KBM-7 (cell line): ENCODE results near the gene BARHL1.

Experiments used
- DNase-seq: peaks from one replicate; pipeline ENCODE4 v3.0.0-alpha.2; 2015
- in situ Hi-C: fragments of 300-500 bp; cut with MboI; formaldehyde crosslinking; loops from 2 replicates; pipeline ENCODE4 v1.14.3; 2020; ENCODE audit warnings: low sequenced_read_pairs, low pct_unique_long_range_greater_than_20kb, mixed read lengths

Gene BARHL1

GRCh38 chr9:132582276-132582785, at the start of gene BARHL1:
BARHL1 (plus strand) TSS chr9:132582606; CDS start chr9:132582798, 192 bp downstream.
- in situ Hi-C loops: no loop called here
- no peak for DNase-seq

- DNase-seq: no peak
- in situ Hi-C loops: no loop called here
These were observed 47.6 kb upstream of the BARHL1 start for GRCh38 chr9:132534832-132535231.

- in situ Hi-C loops: no loop called here
- DNase-seq: no peak
These were observed 46.3 kb upstream of the BARHL1 start for GRCh38 chr9:132536124-132536523.

DNA sequence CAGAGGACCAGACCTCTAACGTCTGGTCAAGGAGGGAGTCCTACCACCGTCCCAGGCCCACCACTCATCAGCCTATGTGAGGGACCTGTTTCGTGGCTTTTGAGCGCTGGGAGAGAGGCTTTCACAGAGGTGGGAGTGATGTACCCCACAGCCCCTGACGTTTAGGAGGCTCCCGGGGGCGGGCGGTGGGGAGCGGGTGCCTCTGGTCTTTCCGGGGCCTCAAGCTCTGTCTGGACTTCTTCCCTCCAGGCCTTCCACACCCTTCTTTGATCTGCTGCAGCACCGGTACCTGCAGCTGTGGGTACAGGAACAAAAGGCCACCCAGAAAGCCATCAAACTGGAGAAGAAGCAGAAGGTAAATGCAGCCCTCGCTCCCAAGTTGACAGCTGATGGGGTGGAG, 45.1 kb upstream of the BARHL1 start:
- DNase-seq: no peak

DNA sequence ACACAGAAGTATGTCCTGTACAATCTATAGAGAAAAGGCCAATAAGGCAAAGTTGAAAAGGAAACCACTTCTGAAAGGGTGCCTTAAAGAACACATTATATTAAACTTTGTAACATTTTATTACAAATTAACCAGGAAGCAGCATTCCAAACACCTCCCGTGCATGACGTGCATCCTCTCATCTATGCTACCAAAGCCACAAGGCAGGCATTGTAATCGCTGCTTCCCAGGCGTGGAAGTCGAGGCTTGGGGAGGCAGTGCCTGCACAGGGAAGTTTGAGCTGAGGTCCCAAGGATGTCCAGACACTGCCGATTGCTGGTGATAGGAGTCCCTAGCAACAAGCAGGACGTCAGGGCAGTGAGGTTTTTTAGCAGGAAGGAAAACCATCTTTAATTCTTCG, 44.3 kb upstream of the BARHL1 start:
- in situ Hi-C loops: no loop called here

More for the DNA sequence above, 45.1 kb upstream of the BARHL1 start:
- in situ Hi-C loops: no loop called here

GRCh38 chr9:132539096-132539495, 43.3 kb upstream of the BARHL1 start:
- in situ Hi-C loops: no loop called here

More for the DNA sequence above, 44.3 kb upstream of the BARHL1 start:
- DNase-seq: no peak

DNA sequence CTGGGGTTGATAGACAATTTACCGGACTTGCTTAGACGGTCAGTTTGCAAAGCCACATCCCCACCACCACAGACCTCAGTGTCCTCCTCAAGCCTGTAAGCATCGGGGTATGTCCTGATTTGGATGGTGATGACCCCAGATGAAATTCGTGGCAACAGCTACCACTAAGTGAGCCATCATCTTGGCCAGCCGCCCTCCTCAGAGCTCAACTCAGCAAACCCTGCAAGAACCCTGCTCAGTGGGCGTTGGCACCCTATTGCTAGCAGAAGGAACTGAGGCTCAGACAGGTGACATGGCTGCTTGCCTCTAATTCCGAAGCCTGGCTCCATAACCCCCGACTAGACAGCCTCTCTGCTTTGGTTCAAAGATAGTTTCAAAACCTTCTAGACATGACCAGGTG, 41.4 kb upstream of the BARHL1 start:
- DNase-seq: no peak
- in situ Hi-C loops: no loop called here

More at GRCh38 chr9:132539096-132539495, 43.3 kb upstream of the BARHL1 start:
- no peak for DNase-seq

DNA sequence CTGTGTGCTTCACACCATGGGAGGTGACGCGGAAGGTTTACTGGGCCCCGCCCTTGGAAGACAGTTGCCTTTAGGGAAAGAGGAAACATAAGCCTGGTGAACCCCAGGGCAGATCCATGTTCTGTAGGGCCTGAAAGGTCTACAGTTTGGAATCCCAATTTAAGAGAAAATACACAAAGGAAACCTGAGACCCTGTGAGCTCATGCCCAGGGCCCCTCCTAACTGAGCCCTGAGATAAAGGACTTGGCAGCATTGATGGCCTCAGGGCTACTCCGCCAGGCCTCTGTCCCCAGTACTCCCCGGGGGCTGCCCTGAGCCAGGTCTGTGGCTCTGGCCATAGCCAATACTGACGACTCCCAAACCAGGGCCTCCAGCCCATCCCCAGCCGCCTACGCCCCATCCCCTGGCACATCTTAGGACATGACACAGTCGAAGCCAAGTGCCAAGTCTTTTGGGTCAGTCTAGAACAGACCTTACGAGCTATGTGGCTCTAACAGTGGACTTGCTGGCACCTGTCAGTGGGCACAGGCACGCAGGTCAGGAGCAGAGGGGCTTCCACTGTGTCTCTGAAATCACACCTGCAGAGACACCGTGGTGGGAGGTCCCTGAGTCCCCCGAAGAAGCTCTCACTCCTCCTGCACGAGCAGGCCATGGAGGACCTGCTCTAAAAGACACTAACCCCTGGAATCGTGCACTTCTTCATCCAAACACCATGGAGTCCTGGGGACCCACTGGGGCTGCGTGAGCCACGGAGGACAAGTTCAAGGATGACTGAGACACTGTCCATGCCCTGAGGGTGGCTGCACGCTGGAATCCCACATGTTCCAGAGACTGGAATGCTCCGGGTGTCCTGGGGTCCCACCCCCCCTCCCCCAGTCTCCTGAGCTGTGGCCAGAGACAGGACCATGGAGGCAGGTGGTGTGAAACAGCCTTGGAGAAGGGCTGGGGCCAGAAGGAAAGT, 40.3 kb upstream of the BARHL1 start:
- in situ Hi-C loops: no loop called here
- DNase-seq: no peak

DNA sequence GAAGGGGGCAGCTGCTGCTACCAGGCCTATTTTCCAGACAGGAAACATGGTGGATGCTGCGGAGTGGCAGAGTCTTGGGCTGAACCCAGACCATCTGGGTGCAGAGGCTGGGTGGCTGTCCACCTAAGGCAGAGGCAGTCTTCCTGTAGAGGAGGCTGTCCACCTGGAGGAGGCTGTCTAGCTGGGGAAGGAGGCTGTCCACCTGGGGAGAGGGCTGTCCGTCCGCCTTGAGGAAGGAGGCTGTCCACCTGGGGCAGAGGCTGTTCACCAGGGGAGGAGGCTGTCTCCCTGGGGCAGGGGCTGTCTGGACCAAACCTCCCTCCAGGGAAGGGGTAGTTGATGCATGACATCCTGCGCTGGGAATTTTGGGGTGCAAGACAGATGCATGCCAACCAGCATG, 39.2 kb upstream of the BARHL1 start:
- in situ Hi-C loops: no loop called here
- no peak for DNase-seq

DNA sequence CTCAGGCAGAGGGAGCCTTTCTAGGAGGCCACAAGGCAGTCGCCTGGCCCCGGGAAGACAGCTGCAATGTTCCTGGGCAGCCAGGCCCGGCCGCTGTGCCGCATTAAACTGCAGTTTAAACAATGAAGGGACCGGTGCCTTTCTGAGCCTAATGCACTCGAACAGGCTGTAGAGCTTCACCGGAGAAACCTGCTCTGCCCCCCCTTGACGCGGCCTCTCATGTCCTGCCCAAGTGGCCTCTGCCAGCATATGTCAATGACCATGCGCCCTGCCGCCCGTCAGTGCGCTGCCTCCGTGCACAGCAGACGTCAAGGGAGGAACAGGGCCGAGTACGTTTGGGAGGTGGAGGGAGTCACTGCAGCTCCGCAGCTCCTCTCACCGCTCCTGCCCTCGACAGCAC, 38.4 kb upstream of the BARHL1 start:
- in situ Hi-C loops: no loop called here
- DNase-seq: no peak

GRCh38 chr9:132545578-132545977, 36.8 kb upstream of the BARHL1 start:
- in situ Hi-C loops: no loop called here

DNA sequence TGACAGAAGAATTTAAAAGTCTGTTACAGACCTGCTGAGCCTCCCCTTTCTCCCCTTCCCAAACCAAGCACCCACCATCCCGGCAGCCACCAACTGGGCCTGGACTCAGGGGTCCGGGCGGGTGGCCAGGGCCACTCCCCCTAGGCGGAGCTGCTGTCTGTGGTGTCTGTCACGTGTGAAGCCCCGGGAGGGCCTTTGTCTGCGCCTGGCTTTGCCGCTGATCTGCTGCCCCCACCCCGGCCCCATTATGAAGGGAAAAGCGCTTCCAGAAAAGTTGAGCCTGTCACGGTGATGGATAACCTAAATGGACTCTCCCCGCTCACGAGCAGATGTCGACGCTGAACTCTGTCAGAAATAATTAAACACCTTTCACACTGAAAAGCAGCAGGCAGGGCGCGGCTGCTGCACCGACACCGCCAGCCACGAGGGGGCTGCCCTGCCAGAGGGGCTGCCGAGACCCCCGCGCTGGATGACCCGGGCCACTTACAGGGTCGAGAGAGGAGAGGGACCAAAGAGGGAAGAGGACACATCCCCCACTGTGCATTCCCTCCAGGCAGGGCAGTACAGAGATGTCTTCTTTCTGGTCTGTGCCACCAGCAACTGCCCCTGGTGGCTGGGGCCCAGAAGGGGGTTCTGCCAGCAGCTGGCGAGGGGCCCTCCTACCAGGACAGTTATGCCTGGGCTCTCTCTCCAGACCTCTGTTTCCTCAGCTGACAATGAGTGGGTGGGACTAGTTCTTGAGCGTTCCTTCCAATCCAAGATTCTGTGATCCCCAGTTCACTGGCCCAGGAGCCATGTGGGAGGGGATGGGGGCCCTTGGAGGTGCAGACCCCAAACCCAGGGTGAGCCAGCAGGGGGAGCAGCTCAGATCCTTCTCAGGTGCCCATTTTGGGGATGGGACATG, 36.0 kb upstream of the BARHL1 start:
- in situ Hi-C loops: no loop called here
- DNase-seq: peak; percentile 26

More at GRCh38 chr9:132545578-132545977, 36.8 kb upstream of the BARHL1 start:
- DNase-seq: no peak

GRCh38 chr9:132547052-132547431, 35.4 kb upstream of the BARHL1 start:
- in situ Hi-C loops: no loop called here
- no peak for DNase-seq

GRCh38 chr9:132547436-132547835, 35.0 kb upstream of the BARHL1 start:
- in situ Hi-C loops: no loop called here
- DNase-seq: no peak

DNA sequence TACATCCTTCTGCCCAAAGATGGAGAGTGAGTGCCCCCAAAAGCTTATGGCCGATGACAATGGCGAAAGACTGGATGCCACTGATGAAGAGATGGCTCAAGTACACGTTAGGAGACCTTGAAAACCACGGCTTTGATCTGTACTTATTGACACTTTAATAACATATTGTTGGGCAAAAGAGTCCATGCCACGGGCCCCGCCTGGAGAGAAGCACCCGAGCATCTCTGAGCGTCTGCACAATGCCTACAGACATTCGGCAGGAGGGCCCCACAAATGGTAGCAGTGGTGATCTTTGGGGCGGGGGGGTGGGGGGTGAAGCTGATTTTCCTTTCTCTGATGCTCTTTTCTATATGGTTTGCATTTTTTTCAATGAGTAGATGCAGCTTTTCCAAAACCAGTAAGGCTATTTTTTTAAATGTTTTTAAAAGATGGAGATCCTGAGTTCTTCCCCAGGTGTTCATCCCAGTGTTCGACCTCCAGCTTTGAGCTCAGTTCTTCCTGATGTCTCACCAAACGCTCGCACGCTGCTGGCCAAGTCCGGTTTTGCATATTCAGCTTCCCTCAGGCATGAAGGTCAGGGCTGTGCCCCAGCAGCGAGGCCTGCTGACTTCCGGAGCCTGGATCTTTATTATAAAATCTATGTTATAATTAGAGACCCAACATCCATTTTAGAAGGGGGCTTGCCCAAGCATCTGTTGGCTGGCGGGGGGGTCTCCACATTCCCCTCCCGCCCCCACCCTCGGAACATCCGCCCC, 34.3 kb upstream of the BARHL1 start:
- in situ Hi-C loops: no loop called here
- no peak for DNase-seq

DNA sequence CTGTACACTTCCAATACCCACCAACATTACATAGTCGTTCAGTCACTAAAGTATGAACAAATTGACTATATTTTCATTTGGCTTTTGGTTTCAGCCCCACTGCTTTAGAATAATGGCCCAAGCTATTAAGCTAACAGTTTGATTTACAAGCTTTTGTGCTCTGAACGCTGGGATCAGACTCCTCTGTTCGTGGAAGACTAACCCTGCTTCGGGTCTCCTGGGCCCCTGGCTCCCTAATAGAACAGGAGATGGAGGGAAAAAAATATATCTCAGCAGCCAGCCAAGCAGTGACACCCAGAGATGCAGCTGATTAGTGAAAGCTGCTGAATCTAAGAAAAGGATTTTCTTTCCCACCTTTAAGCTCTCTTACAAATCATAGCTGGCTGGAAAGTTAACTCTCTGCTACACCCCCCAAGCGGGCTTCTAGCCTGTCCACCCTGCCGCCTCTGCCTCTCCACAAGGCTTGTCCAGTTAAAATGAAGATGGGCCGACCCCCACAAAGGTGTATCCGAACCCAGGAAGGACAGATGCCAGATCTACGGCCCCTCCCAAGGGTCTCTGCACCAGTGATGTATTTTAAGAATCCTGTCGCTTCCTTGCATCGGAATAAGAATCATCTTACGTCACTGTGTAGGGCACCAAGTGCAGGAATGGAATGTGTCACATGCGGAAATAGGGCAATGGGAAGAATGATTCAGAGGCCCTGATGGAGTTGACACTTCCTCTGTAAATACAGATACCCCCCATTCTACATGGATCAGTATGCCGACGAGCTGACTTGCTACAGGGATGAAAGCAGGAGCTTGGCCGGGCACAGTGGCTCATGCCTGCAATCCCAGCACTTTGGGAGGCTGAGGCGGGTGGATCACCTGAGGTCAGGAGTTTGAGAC, 33.4 kb upstream of the BARHL1 start:
- no peak for DNase-seq
- in situ Hi-C loops: no loop called here

GRCh38 chr9:132551556-132551955, 30.9 kb upstream of the BARHL1 start:
- no peak for DNase-seq
- in situ Hi-C loops: no loop called here

- DNase-seq: no peak
- in situ Hi-C loops: no loop called here
These were observed 30.4 kb upstream of the BARHL1 start for GRCh38 chr9:132552041-132552440.
